HepG2 (cell line): ENCODE data around the gene ZNF189. TPM values are rescaled to one million over a fixed set of nuclear protein-coding genes. Genes with fewer than 3 reads are reported as not detected.
A peak's percentile ranks its signal among the peaks of the same experiment; 100 is the strongest.

Experiments used
- MAFG ChIP-seq: sonication (generic); formaldehyde crosslinking; IDR thresholded peaks from 2 replicates; pipeline ENCODE4 v1.5.1; 2020; ENCODE audit warnings: mild to moderate bottlenecking, missing genetic modification reagents
- MIXL1 ChIP-seq: IDR thresholded peaks from 2 replicates; pipeline ENCODE4 v1.6.1; 2016
- PPARG ChIP-seq: conservative IDR thresholded peaks from 2 replicates; pipeline ENCODE4 v1.6.1; 2016; ENCODE audit warnings: missing biosample characterization, missing genetic modification reagents
- RERE ChIP-seq: IDR thresholded peaks from 2 replicates; pipeline ENCODE4 v1.6.1; 2016; ENCODE audit warnings: low read depth, missing genetic modification reagents, missing compliant biosample characterization
- SOX5 ChIP-seq: IDR thresholded peaks from 2 replicates; pipeline ENCODE4 v1.6.1; 2016; ENCODE audit warnings: borderline replicate concordance
- SP4 ChIP-seq: sonication (generic); formaldehyde crosslinking; IDR thresholded peaks from 2 replicates; pipeline ENCODE4 v1.8.1; 2023; ENCODE audit warnings: mild to moderate bottlenecking, missing genetic modification reagents
- ZBTB21 ChIP-seq: sonication (generic); formaldehyde crosslinking; IDR thresholded peaks from 2 replicates; pipeline ENCODE4 v1.4.0; 2020; ENCODE audit warnings: missing genetic modification reagents
- ZBTB7A ChIP-seq: sonication (generic); formaldehyde crosslinking; IDR thresholded peaks from 2 replicates; pipeline ENCODE4 v1.8.0; 2022; ENCODE audit warnings: mild to moderate bottlenecking, missing genetic modification reagents
- ZNF160 ChIP-seq: sonication (generic); formaldehyde crosslinking; IDR thresholded peaks from 2 replicates; pipeline ENCODE4 v1.8.0; 2022; ENCODE audit warnings: mild to moderate bottlenecking, inconsistent platforms, missing genetic modification reagents
- ZNF501 ChIP-seq: sonication (generic); formaldehyde crosslinking; IDR thresholded peaks from 2 replicates; pipeline ENCODE4 v1.5.1; 2020; ENCODE audit warnings: mild to moderate bottlenecking, moderate library complexity, missing genetic modification reagents
- ZNF558 ChIP-seq: sonication (generic); formaldehyde crosslinking; IDR thresholded peaks from 2 replicates; pipeline ENCODE4 v1.9.0; 2022; ENCODE audit warnings: mild to moderate bottlenecking, missing genetic modification reagents, borderline replicate concordance
- ZNF577 ChIP-seq: sonication (generic); formaldehyde crosslinking; IDR thresholded peaks from 2 replicates; pipeline ENCODE4 v1.4.0; 2020; ENCODE audit warnings: mild to moderate bottlenecking, low read depth, missing genetic modification reagents, borderline replicate concordance
- ZNF616 ChIP-seq: sonication (generic); formaldehyde crosslinking; IDR thresholded peaks from 2 replicates; pipeline ENCODE4 v1.5.0; 2020; ENCODE audit warnings: low read depth, mild to moderate bottlenecking, missing genetic modification reagents
- ZNF7 ChIP-seq: IDR thresholded peaks from 2 replicates; pipeline ENCODE4 v1.6.1; 2016; ENCODE audit warnings: missing biosample characterization, missing genetic modification reagents
- polyA plus RNA-seq, 8 experiments: library from polyadenylated mRNA; depleted of rRNA in 3 of 8; stranded (reverse) in 7 of 8; unstranded in 1 of 8; fragments of >200 nt; fragmentation: Illumina TruSeq in 4 of 8; extraction: Trizol in 4 of 8; gene quantifications; 2 replicates each; pipeline versions ENCODE4 v1.2.1 to v1.2.3, GENCODE V29; 2011 to 2016; ENCODE audit warnings: low read depth in 4 of 8, missing spikeins in 1 of 8, mixed read lengths in 1 of 8; ENCODE audit not compliant: insufficient read depth in 1 of 8
- total RNA-seq, 5 experiments: library from RNA; depleted of rRNA; stranded (reverse); fragments of >200 nt; fragmentation: Illumina TruSeq; extraction: Trizol; gene quantifications; 2 replicates each; pipeline ENCODE4 v1.2.3, GENCODE V29; 2016; ENCODE audit warnings: low read depth in 1 of 5
- TF ChIP-seq, protein P1 (sequence below): sonication (generic); formaldehyde crosslinking; IDR thresholded peaks from 2 replicates; pipeline ENCODE4 v1.4.0; 2020; ENCODE audit warnings: mild to moderate bottlenecking, missing genetic modification reagents
- TF ChIP-seq, protein P2 (sequence below): sonication (generic); formaldehyde crosslinking; IDR thresholded peaks from 2 replicates; pipeline ENCODE4 v1.4.0; 2020; ENCODE audit warnings: missing genetic modification reagents, borderline replicate concordance

Gene ZNF189
- total and polyA plus RNA-seq, 2 of the 13 experiments (the other 11 are each of a cell fraction or from before 2014, with no cell fraction given): 8.4 to 50.0 TPM

DNA sequence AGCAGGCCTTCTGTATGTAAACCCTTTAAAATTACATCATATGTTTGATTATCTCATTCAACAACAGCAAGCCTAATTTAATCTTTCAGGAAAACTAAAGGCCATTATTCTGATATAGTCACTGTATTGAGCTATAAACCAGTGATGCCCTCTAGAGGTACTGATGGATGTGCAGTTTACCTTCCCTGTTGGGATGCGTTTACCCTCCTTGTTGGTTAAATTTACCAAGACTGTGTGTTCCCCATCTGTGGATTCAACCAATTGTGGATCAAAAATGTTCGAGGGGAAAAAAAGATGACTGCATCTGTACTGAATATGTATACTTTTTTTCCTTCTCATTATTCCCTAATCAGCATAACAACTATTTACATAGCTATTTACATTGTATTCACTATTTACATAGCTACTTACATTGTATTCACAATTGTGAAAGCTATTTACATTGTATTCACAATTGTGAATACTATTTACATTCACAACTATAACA lies 10.1 kb upstream of the ZNF189 start (continued):
- TF ChIP-seq, protein P1, sequence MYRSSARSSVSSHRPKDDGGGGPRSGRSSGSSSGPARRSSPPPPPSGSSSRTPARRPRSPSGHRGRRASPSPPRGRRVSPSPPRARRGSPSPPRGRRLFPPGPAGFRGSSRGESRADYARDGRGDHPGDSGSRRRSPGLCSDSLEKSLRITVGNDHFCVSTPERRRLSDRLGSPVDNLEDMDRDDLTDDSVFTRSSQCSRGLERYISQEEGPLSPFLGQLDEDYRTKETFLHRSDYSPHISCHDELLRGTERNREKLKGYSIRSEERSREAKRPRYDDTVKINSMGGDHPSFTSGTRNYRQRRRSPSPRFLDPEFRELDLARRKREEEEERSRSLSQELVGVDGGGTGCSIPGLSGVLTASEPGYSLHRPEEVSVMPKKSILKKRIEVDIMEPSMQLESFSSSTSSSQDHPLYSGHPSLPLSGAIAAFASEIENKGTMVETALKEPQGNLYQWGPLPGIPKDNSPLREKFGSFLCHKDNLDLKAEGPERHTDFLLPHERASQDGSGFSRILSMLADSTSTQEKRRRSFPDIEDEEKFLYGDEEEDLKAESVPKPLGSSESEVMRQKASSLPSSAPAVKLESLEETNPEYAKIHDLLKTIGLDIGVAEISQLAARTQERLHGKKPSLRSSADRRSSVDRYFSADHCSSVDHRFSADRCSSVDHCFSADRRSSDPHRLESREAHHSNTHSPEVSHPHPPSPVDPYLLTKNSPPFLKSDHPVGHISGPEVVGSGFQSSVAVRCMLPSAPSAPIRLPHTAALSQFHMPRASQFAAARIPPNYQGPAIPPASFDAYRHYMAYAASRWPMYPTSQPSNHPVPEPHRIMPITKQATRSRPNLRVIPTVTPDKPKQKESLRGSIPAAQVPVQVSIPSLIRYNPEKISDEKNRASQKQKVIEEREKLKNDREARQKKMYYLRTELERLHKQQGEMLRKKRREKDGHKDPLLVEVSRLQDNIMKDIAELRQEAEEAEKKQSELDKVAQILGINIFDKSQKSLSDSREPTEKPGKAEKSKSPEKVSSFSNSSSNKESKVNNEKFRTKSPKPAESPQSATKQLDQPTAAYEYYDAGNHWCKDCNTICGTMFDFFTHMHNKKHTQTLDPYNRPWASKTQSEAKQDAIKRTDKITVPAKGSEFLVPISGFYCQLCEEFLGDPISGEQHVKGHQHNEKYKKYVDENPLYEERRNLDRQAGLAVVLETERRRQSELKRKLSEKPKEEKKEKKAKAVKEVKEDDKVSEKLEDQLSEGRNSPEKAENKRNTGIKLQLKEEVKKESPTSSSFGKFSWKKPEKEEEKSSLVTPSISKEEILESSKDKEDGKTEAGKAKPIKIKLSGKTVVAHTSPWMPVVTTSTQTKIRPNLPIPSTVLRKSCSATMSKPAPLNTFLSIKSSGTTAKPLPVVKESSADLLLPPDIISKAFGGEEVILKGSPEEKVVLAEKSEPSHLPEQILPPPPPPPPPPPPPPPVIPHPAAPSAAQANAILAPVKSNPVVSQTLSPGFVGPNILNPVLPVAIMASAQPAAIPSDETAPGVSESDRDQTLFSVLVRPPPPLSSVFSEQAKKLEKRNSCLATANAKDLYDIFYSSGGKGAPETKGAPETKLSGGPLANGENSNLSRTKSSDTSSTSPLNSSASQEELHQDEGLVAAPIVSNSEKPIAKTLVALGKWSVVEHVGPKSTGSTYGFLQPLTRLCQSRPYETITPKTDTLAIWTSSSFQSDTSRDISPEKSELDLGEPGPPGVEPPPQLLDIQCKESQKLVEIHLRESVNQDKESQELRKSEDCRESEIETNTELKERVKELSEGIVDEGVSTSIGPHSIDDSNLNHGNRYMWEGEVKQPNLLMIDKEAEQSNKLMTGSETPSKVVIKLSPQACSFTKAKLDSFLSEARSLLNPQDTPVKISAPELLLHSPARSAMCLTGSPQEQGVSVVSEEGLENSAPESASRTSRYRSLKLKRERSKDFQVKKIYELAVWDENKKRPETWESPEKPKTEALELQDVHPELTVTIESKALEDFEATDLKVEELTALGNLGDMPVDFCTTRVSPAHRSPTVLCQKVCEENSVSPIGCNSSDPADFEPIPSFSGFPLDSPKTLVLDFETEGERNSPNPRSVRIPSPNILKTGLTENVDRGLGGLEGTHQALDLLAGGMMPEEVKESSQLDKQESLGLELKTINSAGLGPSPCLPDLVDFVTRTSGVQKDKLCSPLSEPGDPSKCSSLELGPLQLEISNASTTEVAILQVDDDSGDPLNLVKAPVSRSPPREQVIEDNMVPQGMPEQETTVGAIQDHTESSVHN (CRISPR knock-in tag): no peak
- no peak for TF ChIP-seq ZNF7 (CRISPR knock-in tag)
- no peak for TF ChIP-seq SP4 (CRISPR knock-in tag)
- no peak for TF ChIP-seq RERE
- no peak for TF ChIP-seq ZNF558 (CRISPR knock-in tag)
- TF ChIP-seq ZNF160 (CRISPR knock-in tag): no peak
- no peak for TF ChIP-seq ZBTB21 (CRISPR knock-in tag)
- TF ChIP-seq ZBTB7A (CRISPR knock-in tag): no peak
- no peak for TF ChIP-seq ZNF577 (CRISPR knock-in tag)
- TF ChIP-seq, protein P2, sequence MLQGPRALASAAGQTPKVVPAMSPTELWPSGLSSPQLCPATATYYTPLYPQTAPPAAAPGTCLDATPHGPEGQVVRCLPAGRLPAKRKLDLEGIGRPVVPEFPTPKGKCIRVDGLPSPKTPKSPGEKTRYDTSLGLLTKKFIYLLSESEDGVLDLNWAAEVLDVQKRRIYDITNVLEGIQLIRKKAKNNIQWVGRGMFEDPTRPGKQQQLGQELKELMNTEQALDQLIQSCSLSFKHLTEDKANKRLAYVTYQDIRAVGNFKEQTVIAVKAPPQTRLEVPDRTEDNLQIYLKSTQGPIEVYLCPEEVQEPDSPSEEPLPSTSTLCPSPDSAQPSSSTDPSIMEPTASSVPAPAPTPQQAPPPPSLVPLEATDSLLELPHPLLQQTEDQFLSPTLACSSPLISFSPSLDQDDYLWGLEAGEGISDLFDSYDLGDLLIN (CRISPR knock-in tag): no peak
- no peak for TF ChIP-seq ZNF616 (CRISPR knock-in tag)
- TF ChIP-seq SOX5 (CRISPR knock-in tag): peak; percentile 85
- no peak for TF ChIP-seq MAFG (CRISPR knock-in tag)
- TF ChIP-seq MIXL1 (CRISPR knock-in tag): peak; percentile 72; the same call in 1 of the 2 replicates
- peak; percentile 21; the same call in 1 of the 2 replicates for TF ChIP-seq PPARG (CRISPR knock-in tag)
- TF ChIP-seq ZNF501 (CRISPR knock-in tag): no peak
